GM19395 (cell line): Measurements from ENCODE around the gene RASAL2.

Experiments
- ATAC-seq: cut with Tn5 transposase; IDR thresholded peaks from one replicate; pipeline ENCODE4 v1.9.1; 2021; ENCODE audit warnings: mild to moderate bottlenecking, moderate library complexity; ENCODE audit not compliant: unreplicated experiment

Gene RASAL2

GRCh38 chr1:178418284-178418955, 324.5 kb downstream of the RASAL2 start:
- ATAC-seq, result peak; percentile 95

- ATAC-seq, result no peak
Measured at GRCh38 chr1:178434360-178434759, 340.5 kb downstream of the RASAL2 start.

GRCh38 chr1:178434899-178435435, 341.1 kb downstream of the RASAL2 start:
- no peak for ATAC-seq

GRCh38 chr1:178436899-178437298, 343.0 kb downstream of the RASAL2 start:
- ATAC-seq, result no peak

GRCh38 chr1:178438432-178438831, 344.5 kb downstream of the RASAL2 start:
- no peak for ATAC-seq

- no peak for ATAC-seq
Measured at GRCh38 chr1:178442925-178443324, 349.0 kb downstream of the RASAL2 start.

- no peak for ATAC-seq
Measured at GRCh38 chr1:178450871-178451270, 357.0 kb downstream of the RASAL2 start.

- ATAC-seq, result no peak
Measured at GRCh38 chr1:178451529-178451928, 357.6 kb downstream of the RASAL2 start.

GRCh38 chr1:178452013-178452412, 358.1 kb downstream of the RASAL2 start:
- ATAC-seq, result no peak

GRCh38 chr1:178456472-178456871, 362.6 kb downstream of the RASAL2 start:
- ATAC-seq, result no peak

GRCh38 chr1:178457651-178458050, 363.7 kb downstream of the RASAL2 start:
- no peak for ATAC-seq

- ATAC-seq, result no peak
Measured at GRCh38 chr1:178458203-178458602, 364.3 kb downstream of the RASAL2 start.

- ATAC-seq, result no peak
Measured at GRCh38 chr1:178461104-178461503, 367.2 kb downstream of the RASAL2 start.

GRCh38 chr1:178461701-178462100, 367.8 kb downstream of the RASAL2 start:
- no peak for ATAC-seq

GRCh38 chr1:178464141-178464540, 370.2 kb downstream of the RASAL2 start:
- no peak for ATAC-seq

- no peak for ATAC-seq
Measured at GRCh38 chr1:178464566-178464965, 370.7 kb downstream of the RASAL2 start.

GRCh38 chr1:178465011-178465410, 371.1 kb downstream of the RASAL2 start:
- ATAC-seq, result no peak

GRCh38 chr1:178467837-178468236, 373.9 kb downstream of the RASAL2 start:
- ATAC-seq, result no peak

GRCh38 chr1:178470411-178470960, 376.6 kb downstream of the RASAL2 start:
- no peak for ATAC-seq

- no peak for ATAC-seq
Measured at GRCh38 chr1:178472531-178472930, 378.6 kb downstream of the RASAL2 start.

- no peak for ATAC-seq
Measured at GRCh38 chr1:178477373-178477772, 383.5 kb downstream of the RASAL2 start.

GRCh38 chr1:178477841-178478240, 383.9 kb downstream of the RASAL2 start:
- no peak for ATAC-seq
